Bronchial epithelial cell (primary cell): Measurements from ENCODE around the gene NTRK2. TPM values are rescaled to one million over a fixed set of nuclear protein-coding genes. Genes with fewer than 3 reads are reported as not detected.

ENCODE experiments used
- DNase-seq: peaks from one replicate; pipeline ENCODE4 v3.0.0-alpha.2; 2010; ENCODE audit warnings: low read depth
- FAIRE-seq: peaks from 2 replicates; lab custom pipeline; 2011; peaks lifted over from hg19 to GRCh38; lab: Jason Lieb, UNC
- H3K27me3 ChIP-seq: 2 replicates; pipeline ENCODE4 v1.5.1; 2011; ENCODE audit warnings: low read length; ENCODE audit not compliant: control insufficient read depth, insufficient read depth
- H3K36me3 ChIP-seq: 2 replicates; pipeline ENCODE4 v1.5.1; 2011; ENCODE audit warnings: low read length; ENCODE audit not compliant: control insufficient read depth, insufficient read depth
- H3K4me3 ChIP-seq: 2 replicates; pipeline ENCODE4 v1.5.1; 2011; ENCODE audit warnings: mild to moderate bottlenecking, low read depth, low read length, control low read depth
- CTCF ChIP-seq: IDR thresholded peaks from 2 replicates; pipeline ENCODE4 v1.5.1; 2011; ENCODE audit warnings: mild to moderate bottlenecking, moderate library complexity, low read length, control low read depth, inconsistent platforms; ENCODE audit not compliant: insufficient read depth, severe bottlenecking
- total RNA-seq: library from RNA; depleted of rRNA; stranded (reverse); fragments of >200 nt; gene quantifications from 2 replicates; pipeline ENCODE4 v1.2.1, GENCODE V29; 2014

The NTRK2 gene
- total RNA-seq, 1 donor from 2014 or later = not detected

DNA sequence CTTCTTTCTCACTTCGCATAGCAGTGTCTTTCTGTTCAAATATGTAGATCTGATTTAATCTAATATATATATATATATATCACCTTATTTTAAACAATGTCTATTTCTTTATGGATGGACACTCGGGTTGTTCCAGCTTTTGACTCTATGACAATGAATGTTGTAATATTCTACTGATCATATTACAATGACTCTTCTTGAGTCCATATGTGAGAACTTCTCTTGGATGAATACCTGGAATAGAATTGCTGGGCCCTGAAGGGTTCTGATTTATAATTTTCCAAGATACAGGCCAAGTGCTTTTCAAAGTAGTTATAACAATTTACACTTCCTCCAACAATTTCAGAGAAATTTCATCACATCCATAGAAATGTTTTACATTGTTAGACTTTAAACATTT is 28.8 kb downstream of the NTRK2 start:
- H3K27me3 ChIP-seq = peaks cover 6% of the 10 kb centered on the region
- no peaks in the 10 kb centered on the region for H3K36me3 ChIP-seq
- TF ChIP-seq CTCF = no peak
- FAIRE-seq (no peak), DNase-seq (no peak)
- no peak overlapping the region for H3K4me3 ChIP-seq

GRCh38 chr9:84699984-84700383 is 30.5 kb downstream of the NTRK2 start:
- TF ChIP-seq CTCF = no peak
- Histone ChIP-seq H3K36me3 (no peaks in the 10 kb centered on the region), H3K27me3 (peaks cover 2% of the 10 kb centered on the region), H3K4me3 (no peak overlapping the region)
- FAIRE-seq = no peak
- no peak for DNase-seq

GRCh38 chr9:84701801-84702200 is 32.3 kb downstream of the NTRK2 start:
- H3K27me3 ChIP-seq = no peaks in the 10 kb centered on the region
- no peaks in the 10 kb centered on the region for H3K36me3 ChIP-seq
- DNase-seq = peak; percentile 20
- TF ChIP-seq CTCF = no peak
- FAIRE-seq = no peak
- H3K4me3 ChIP-seq = no peak overlapping the region

- H3K27me3 ChIP-seq = no peaks in the 10 kb centered on the region
- H3K4me3 ChIP-seq = no peak overlapping the region
- no peak for FAIRE-seq
- no peaks in the 10 kb centered on the region for H3K36me3 ChIP-seq
- no peak for DNase-seq
- no peak for TF ChIP-seq CTCF
These were observed 32.9 kb downstream of the NTRK2 start for GRCh38 chr9:84702471-84702870.

GRCh38 chr9:84703793-84704192 is 34.3 kb downstream of the NTRK2 start:
- H3K27me3 ChIP-seq = no peaks in the 10 kb centered on the region
- FAIRE-seq (no peak), DNase-seq (no peak)

More at GRCh38 chr9:84703793-84704192, 34.3 kb downstream of the NTRK2 start:
- TF ChIP-seq CTCF = no peak
- no peaks in the 10 kb centered on the region for H3K36me3 ChIP-seq
- no peak overlapping the region for H3K4me3 ChIP-seq
